T-helper 1 cell treated with Interleukin-12 subunit alpha and Interleukin-12 subunit beta and Interleukin-4 antibody, amounts not matched to agents 30 μg/mL and 1 μg/mL, for 36 hours (primary cell): ENCODE results near the gene TPSG1.
A peak's percentile ranks its signal among the peaks of the same experiment; 100 is the strongest.
"Not testable (repeated sequence)": the region's sequence is repeated elsewhere in the genome, so short reads cannot be mapped to it uniquely, and the experiment has no call there.

Experiments
- H3K27ac Mint-ChIP-seq: one replicate; pipeline ENCODE4 v1.8.0; 2021; ENCODE audit warnings: mild to moderate bottlenecking, mixed read lengths
- H3K27me3 Mint-ChIP-seq: one replicate; pipeline ENCODE4 v1.8.0; 2021; ENCODE audit warnings: low read depth, mixed read lengths
- H3K36me3 Mint-ChIP-seq: one replicate; pipeline ENCODE4 v1.8.0; 2021; ENCODE audit warnings: low read depth, mixed read lengths
- H3K4me1 Mint-ChIP-seq: one replicate; pipeline ENCODE4 v1.8.0; 2021; ENCODE audit warnings: low read depth, mixed read lengths
- H3K4me3 Mint-ChIP-seq: one replicate; pipeline ENCODE4 v1.8.0; 2021; ENCODE audit warnings: mild to moderate bottlenecking, moderate library complexity, mixed read lengths
- H3K9me3 Mint-ChIP-seq: one replicate; pipeline ENCODE4 v1.8.0; 2021; ENCODE audit warnings: mixed read lengths

The TPSG1 gene

DNA sequence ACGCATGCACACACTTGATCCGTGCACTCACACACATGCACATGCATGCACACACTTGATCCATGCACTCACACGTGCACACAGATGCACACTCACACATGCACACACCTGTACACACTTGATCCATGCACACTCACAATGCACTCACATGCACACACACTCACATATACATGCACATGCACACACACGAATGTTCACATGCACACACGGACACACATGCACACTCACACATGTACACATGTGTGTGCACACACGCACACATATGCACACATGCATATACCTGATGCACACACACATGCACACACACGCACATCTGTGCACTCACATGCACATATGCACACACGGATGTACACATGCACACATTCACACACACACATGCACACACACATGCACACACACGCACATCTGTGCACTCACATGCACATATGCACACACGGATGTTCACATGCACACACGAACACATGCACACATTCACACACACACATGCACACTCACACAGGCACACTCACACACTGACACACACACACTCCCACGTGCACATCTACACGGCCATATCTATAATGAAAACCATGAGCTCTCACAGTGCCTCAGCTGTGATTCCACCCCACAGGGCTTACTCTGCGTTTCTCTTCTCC lies 23.0 kb upstream of the TPSG1 start:
- not testable (repeated sequence) for H3K4me1 Mint-ChIP-seq, H3K27me3 Mint-ChIP-seq, H3K9me3 Mint-ChIP-seq, H3K36me3 Mint-ChIP-seq, H3K4me3 Mint-ChIP-seq, H3K27ac Mint-ChIP-seq

DNA sequence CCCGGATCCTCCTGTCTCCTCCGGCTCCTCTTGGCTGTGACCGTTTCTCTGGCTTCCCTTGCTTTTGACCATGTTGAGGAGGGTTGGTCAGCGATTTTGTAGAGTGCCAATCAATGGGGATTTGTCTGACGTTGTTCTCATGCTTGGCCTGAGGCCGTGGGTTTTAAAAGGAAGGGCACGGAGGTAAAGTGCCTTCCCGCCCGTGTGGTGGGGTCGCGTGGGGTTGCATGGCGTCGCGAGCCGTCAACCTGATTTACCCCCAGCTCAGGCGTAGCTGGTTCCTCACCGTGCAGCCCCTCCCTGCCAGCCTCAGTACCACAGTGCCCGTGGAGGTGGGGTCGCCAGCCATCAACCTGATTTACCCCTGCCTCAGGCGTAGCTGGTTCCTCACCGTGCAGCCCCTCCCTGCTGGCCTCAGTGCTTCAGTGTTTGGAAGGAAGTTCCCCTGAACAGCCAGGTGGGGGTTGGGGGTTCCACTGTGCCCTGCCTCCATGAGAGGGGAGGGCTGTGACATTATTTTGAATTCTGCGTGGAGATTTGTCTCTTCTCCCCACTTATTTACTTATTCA lies 20.5 kb upstream of the TPSG1 start:
- H3K4me1 Mint-ChIP-seq, result no peaks in the 10 kb centered on the region
- no peak overlapping the region for H3K27ac Mint-ChIP-seq
- H3K36me3 Mint-ChIP-seq, result no peaks in the 10 kb centered on the region
- no peaks in the 10 kb centered on the region for H3K27me3 Mint-ChIP-seq
- peak overlapping the region; percentile 10 for H3K4me3 Mint-ChIP-seq
- no peaks in the 10 kb centered on the region for H3K9me3 Mint-ChIP-seq

DNA sequence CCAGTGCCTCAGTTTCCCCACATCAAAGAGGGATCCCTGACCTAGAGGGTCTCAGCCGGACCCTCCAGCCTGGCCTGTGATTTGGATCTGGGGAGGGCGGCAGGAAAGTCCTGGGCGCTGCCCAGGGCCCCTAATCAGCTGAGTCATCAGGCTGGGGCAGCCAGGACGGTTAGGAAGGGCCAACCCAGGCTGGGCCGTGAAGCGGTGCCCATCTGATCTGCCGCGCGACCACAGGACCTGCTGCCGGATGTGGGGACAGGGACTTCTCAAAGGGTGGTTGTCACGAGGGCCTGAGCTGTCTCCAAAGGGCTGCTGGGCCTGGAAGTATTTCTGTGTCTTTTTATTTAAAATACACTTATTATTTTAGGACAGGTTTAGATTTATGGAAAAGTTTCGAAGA lies 19.8 kb upstream of the TPSG1 start:
- Mint-ChIP-seq H3K27me3 (no peaks in the 10 kb centered on the region), H3K4me3 (no peak overlapping the region), H3K36me3 (no peaks in the 10 kb centered on the region), H3K4me1 (no peaks in the 10 kb centered on the region), H3K9me3 (no peaks in the 10 kb centered on the region), H3K27ac (no peak overlapping the region)

DNA sequence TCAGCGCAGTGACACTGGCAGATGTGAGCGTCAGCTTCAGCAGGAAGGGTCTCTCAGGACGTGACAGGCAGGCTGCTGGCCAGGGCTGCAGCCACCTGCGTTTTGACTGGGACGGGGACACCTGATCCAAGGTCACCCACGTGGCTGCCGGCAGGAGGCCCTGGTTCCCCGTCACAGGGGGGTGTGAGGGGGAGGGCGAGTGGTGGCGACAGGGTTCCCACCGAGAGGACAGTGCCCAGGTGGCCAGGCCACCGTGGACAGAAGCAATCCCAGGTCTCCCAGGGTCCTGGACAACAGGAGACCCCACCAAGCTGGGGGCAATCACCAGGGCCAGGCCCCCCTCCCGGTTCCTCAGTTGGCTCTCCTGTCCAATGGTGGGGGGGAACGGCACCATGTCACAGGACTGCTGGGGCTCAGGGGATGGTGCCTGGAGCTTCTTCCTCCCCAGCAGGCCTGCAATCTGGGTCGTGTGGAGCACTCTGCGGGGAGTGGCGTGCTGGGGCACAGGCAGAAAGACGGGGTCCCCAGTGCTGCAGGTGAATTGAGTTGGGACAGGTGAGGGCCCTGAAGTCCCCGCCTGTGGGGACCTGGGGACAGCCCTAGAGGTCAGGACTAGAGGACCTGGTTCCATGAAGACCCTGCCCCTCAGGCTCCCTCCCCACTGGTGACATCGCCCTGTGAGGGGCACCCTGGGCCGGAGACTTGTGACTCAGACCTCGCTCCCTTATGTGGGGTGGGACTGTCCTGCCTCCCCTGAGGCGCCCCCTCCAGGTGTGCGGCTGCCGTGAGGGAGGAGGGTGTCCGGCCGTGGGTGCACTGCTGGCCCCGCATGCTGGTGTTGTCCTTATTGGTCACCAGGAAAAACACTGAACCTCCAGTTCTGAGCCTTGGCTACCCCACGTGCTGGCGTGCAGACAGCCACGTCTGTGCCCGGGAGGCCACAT lies 19.1 kb upstream of the TPSG1 start:
- H3K36me3 Mint-ChIP-seq, H3K27ac Mint-ChIP-seq, H3K27me3 Mint-ChIP-seq, H3K4me1 Mint-ChIP-seq, H3K9me3 Mint-ChIP-seq, H3K4me3 Mint-ChIP-seq: not testable (repeated sequence)

DNA sequence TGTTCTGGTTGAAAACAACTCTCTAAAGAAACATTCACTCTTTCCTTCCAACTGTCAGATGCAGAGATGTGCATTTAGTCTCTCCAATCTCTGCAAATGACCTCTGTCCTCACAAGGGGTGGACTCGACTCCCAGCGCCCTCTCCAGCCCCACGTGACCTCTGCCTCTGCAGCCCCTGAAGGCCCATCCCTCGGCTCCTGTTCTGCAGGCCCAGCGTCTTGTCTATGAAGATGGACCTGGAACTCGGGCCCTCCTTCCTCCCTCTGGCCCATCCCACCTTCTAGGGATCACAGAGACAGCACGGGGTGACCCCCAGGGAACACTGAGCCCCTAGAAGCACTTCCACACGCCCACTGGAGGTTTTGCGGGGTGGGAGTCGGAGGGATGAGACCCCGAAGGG lies 18.3 kb upstream of the TPSG1 start:
- H3K36me3 Mint-ChIP-seq, H3K27me3 Mint-ChIP-seq, H3K4me1 Mint-ChIP-seq, H3K27ac Mint-ChIP-seq, H3K4me3 Mint-ChIP-seq, H3K9me3 Mint-ChIP-seq: not testable (repeated sequence)

DNA sequence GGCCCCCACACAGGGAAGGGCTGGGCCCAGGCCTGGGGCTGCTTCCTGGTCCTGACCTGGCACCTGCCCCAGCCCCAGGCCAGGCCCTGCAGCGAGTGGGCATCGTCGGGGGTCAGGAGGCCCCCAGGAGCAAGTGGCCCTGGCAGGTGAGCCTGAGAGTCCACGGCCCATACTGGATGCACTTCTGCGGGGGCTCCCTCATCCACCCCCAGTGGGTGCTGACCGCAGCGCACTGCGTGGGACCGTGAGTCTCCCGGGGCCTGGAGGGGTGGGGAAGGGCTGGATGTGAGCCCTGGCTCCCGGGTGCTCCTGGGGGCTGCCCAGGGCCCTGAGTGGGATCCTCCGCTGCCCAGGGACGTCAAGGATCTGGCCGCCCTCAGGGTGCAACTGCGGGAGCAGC lies 16.0 kb upstream of the TPSG1 start:
- H3K36me3 Mint-ChIP-seq, H3K27ac Mint-ChIP-seq, H3K9me3 Mint-ChIP-seq, H3K4me1 Mint-ChIP-seq, H3K4me3 Mint-ChIP-seq, H3K27me3 Mint-ChIP-seq: not testable (repeated sequence)

DNA sequence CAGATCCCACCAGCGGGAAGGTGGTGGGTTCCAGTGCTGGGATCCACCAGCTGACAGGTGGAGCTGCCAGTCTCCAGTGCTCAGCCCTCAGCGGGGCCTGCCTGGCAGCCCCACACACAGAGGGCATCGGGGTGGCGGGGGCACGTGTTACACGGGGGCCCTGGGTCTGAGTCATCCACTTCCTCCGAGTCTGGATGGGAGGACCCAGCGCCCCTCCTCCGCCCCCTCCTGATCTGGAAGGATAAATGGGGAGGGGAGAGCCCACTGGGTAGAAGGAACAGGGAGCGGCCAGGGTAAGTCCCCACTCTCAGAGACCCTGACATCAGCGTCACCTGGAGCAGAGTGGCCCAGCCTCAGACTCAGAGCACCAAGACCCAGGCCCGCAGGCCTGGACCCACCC lies 15.4 kb upstream of the TPSG1 start, which contains the start of gene TPSAB1:
Gene TPSAB1, plus strand, starts transcription at position 270 of the 400 bp plus-strand sequence. CDS start 234 bp downstream, outside the sequence.
- H3K4me1 Mint-ChIP-seq, H3K9me3 Mint-ChIP-seq, H3K27me3 Mint-ChIP-seq, H3K36me3 Mint-ChIP-seq, H3K4me3 Mint-ChIP-seq, H3K27ac Mint-ChIP-seq: not testable (repeated sequence)

DNA sequence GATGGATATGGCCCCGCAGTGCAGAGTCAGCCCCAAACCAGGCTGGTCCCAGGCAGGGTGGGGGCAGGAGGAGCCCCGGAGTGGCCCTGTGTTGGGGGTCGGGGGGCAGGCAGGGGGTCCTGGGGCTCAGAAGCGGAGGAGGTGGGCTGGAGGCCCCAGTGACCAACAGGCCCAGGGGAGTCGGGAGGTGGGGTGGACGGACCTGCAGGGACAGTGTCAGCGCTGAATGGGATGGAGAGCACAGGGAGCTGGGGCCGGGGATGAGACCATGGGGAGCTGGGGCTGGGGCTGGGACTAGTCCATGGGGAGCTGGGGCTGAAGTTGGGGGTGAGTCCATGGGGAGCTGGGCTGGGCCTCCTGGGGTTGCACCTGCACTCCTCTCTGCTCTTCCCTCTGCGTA lies 14.5 kb upstream of the TPSG1 start:
- not testable (repeated sequence) for H3K4me1 Mint-ChIP-seq, H3K9me3 Mint-ChIP-seq, H3K36me3 Mint-ChIP-seq, H3K4me3 Mint-ChIP-seq, H3K27ac Mint-ChIP-seq, H3K27me3 Mint-ChIP-seq

DNA sequence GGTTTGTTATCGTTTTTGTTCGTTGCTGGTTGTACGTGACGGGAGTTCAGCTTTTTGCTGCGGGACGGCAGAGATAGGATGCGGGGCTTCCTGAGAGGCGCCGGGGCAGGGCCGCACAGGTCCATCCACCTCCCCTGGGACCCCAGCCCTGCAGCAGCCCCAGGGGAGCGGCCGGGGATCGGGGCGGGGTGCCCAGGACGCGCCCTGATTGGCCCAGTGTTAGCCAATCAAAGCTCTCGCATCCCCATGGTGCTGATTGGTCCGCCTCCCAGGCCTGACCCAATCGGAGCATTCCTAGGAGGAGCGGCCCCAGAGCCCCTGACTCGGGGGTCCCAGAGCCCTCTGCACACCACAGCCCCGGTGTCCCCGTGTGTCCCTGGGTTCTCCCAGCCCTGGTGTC lies 13.8 kb upstream of the TPSG1 start:
- not testable (repeated sequence) for H3K4me1 Mint-ChIP-seq, H3K36me3 Mint-ChIP-seq, H3K27me3 Mint-ChIP-seq, H3K9me3 Mint-ChIP-seq, H3K4me3 Mint-ChIP-seq, H3K27ac Mint-ChIP-seq

DNA sequence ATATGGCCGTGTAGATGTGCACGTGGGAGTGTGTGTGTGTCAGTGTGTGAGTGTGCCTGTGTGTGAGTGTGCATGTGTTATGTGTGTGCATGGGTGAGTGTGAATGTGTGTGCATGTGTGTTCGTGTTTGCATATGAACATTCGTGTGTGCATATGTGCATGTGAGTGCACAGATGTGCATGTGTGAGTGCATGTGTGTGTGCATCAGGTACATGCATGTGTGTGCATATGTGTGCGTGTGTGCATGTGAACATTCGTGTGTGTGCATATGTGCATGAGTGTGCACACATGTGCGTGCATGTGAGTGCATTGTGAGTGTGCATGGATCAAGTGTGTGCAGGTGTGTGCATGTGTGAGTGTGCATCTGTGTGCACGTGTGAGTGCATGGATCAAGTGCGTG lies 12.9 kb upstream of the TPSG1 start:
- Mint-ChIP-seq H3K36me3 (no peaks in the 10 kb centered on the region), H3K4me3 (no peak overlapping the region), H3K27me3 (no peaks in the 10 kb centered on the region), H3K4me1 (peaks cover 4% of the 10 kb centered on the region), H3K9me3 (no peaks in the 10 kb centered on the region), H3K27ac (no peak overlapping the region)

DNA sequence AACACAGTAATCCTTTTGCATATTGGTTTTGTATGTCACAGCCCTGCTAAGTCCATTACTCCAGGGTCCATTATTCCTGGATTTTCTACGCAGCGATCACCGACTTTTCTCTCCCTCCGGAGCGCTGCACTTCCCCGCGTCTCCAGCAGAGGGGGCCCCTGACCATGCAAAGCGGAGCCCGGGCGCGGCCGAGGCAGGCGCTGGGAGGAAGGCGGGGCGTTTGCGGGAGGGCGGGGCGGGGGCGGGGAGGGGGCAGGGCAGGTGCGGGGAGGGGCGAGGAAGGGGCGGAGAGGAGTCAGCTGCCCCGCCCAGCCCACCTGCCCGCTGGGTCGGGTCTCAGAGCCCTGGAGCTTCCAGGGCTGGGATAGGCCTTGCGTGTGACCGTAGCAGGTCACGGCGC lies 11.6 kb upstream of the TPSG1 start:
- not testable (repeated sequence) for H3K27me3 Mint-ChIP-seq, H3K4me3 Mint-ChIP-seq, H3K36me3 Mint-ChIP-seq, H3K9me3 Mint-ChIP-seq, H3K4me1 Mint-ChIP-seq, H3K27ac Mint-ChIP-seq

DNA sequence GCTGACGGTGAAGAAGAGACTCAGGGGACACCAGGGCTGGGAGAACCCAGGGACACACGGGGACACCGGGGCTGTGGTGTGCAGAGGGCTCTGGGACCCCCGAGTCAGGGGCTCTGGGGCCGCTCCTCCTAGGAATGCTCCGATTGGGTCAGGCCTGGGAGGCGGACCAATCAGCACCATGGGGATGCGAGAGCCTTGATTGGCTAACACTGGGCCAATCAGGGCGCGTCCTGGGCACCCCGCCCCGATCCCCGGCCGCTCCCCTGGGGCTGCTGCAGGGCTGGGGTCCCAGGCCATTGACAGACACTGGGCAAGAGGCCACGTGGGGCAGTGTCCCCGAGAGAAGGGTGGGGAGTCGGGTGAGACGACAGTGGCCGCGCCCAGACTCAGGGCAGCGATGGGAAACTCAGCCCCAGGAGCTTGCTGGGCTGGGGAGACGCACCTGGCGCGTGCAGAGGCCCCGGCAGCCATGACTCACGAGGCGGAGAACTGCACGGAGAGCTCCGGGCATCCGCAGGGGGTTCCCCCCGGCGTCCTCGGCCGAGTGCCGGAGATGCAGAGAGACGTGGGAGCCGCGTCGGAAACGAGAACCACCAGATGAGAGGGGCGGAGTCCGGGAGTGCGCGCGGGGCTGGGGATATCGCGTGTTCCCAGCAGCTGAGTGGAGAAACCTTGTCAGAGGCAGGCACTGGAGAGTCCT lies 7.1 kb upstream of the TPSG1 start:
- H3K27me3 Mint-ChIP-seq, H3K4me3 Mint-ChIP-seq, H3K9me3 Mint-ChIP-seq, H3K4me1 Mint-ChIP-seq, H3K27ac Mint-ChIP-seq, H3K36me3 Mint-ChIP-seq: not testable (repeated sequence)

DNA sequence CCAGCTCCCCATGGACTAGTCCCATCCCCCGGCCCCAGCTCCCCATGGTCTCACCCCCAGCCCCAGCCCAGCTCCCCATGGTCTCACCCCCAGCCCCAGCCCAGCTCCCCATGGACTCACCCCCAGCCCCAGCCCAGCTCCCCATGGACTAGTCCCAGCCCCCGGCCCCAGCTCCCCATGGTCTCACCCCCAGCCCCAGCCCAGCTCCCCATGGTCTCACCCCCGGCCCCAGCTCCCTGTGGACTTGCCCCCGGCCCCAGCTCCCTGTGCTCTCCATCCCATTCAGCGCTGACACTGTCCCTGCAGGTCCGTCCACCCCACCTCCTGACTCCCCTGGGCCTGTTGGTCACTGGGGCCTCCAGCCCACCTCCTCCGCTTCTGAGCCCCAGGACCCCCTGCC lies 6.2 kb upstream of the TPSG1 start:
- not testable (repeated sequence) for H3K36me3 Mint-ChIP-seq, H3K9me3 Mint-ChIP-seq, H3K27me3 Mint-ChIP-seq, H3K4me1 Mint-ChIP-seq, H3K4me3 Mint-ChIP-seq, H3K27ac Mint-ChIP-seq

DNA sequence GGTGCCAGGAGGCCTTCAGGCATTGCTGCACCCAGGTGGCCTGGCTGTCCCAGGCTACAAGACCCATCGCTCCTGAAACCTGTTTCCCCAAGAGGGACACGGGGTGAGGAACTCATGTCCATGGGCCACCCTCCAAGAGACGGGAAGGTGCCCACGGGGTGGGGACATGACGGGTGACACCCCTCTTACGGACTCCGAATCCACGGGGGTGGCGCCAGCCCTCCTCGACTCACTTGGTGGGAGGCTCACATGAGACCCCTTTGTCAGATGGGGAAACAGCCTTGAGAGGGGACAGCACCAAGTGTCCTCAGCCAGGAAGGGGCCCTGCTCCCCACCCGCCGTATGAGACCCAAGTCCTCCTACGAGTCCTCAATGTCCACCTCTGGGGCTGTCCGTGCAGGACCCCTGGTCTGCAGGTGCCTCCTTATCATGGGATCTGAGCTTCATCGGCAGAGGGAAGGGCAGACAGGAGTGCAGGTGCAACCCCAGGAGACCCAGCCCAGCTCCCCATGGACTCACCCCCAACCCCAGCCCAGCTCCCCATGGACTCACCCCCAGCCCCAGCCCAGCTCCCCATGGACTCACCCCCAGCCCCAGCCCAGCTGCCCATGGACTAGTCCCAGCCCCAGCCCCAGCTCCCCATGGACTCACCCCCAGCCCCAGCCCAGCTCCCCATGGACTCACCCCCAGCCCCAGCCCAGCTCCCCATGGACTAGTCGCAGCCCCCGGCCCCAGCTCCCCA lies 5.6 kb upstream of the TPSG1 start:
- H3K4me3 Mint-ChIP-seq, H3K27ac Mint-ChIP-seq, H3K9me3 Mint-ChIP-seq, H3K4me1 Mint-ChIP-seq, H3K36me3 Mint-ChIP-seq, H3K27me3 Mint-ChIP-seq: not testable (repeated sequence)
